NCI-H2029 treated with DMSO at 0.1 percent for 48 hours (cell line): ENCODE data around the gene FAM98C.

ENCODE experiments used
- DNase-seq: peaks from one replicate; lab custom pipeline; 2025; lab: John Stamatoyannopoulos, UW

FAM98C gene

GRCh38 chr19:38378866-38379265, 24.0 kb upstream of the FAM98C start:
- no peak for DNase-seq

- DNase-seq = no peak
Measured at GRCh38 chr19:38381138-38381537, 21.8 kb upstream of the FAM98C start.

- DNase-seq = no peak
Measured at GRCh38 chr19:38383184-38383583, 19.7 kb upstream of the FAM98C start.

- DNase-seq = no peak
Measured at GRCh38 chr19:38383743-38384142, 19.1 kb upstream of the FAM98C start.

- DNase-seq = no peak
Measured at GRCh38 chr19:38384209-38385027, 18.5 kb upstream of the FAM98C start.

- DNase-seq = no peak
Measured at GRCh38 chr19:38385057-38385803, 17.7 kb upstream of the FAM98C start.

GRCh38 chr19:38385804-38386257, 17.1 kb upstream of the FAM98C start:
- DNase-seq = no peak

GRCh38 chr19:38386300-38386970, 16.5 kb upstream of the FAM98C start:
- no peak for DNase-seq

- no peak for DNase-seq
Measured at GRCh38 chr19:38386971-38387549, 15.8 kb upstream of the FAM98C start.

GRCh38 chr19:38387550-38388348, 15.1 kb upstream of the FAM98C start, which contains the start of gene GGN:
Gene GGN, minus strand, starts transcription at chr19:38388034. Its CDS starts 773 bp downstream, at chr19:38387261.
- DNase-seq = peak; percentile 45

- no peak for DNase-seq
Measured at GRCh38 chr19:38388349-38389100, 14.4 kb upstream of the FAM98C start, which contains the start of gene SPRED3. Gene SPRED3, plus strand, starts transcription at chr19:38388697. Its CDS starts 1,606 bp downstream, at chr19:38390303.

GRCh38 chr19:38389101-38389925, 13.6 kb upstream of the FAM98C start:
- DNase-seq = no peak

GRCh38 chr19:38389957-38390924, 12.7 kb upstream of the FAM98C start:
- no peak for DNase-seq

GRCh38 chr19:38391911-38392464, 10.9 kb upstream of the FAM98C start:
- DNase-seq = no peak

GRCh38 chr19:38392707-38393308, 10.1 kb upstream of the FAM98C start:
- no peak for DNase-seq

GRCh38 chr19:38394488-38394887, 8.4 kb upstream of the FAM98C start:
- DNase-seq = no peak

GRCh38 chr19:38395381-38396114, 7.3 kb upstream of the FAM98C start:
- DNase-seq = no peak
